Stimulated activated CD4-positive, alpha-beta T cell treated with anti-CD3 and anti-CD28 coated beads, TNF-alpha, amount 100 ng/mL, for 4 hours (primary cell): ENCODE data around the gene CFL2.
"Not testable (repeated sequence)": the region's sequence is repeated elsewhere in the genome, so short reads cannot be mapped to it uniquely, and the experiment has no call there.

Experiments used
- DNase-seq, 3 experiments: peaks; one replicate each; pipeline ENCODE4 v3.0.0-alpha.2; 2020; ENCODE audit warnings: low read depth in 3 of 3

CFL2 gene

DNA sequence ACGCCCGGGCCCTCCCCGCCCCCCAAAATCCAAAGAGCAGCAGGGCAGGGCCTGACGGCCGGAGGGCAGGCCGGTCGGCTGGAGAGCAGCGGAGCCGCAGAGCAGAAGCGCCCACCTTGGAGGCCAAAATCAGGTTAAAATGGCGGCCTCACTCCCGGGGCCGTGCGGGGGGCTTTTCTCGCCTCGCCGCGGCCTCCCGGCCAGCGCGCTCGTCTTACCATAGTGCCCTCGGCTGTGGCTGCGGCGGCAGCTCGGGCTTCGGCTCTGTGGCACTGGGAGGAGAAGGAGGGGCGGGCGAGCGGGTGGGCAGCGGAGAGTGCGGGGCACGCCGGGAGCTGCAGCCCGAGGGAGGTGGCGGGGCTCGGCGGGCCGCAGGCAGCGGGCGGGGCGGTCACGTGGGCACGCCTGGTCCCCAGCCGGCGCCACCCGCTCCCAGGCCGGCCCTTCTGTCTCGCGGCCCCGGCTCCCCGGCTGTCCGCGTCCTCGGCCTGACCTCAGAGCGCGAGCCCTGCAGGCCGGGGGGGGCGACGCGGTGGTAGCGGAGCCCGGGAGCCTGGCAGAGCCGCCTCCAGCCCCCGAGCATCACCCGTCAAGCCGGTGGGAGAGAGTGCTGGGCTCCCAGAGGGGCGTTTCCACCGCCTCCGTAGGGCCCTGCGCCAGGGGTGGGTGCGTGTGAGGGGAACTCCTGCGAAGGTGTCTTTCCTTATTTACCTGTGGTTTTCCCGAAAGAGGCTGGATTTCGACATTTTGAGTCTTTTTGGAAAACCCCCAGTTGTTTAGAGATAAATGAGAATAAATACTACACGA lies at the start of gene CFL2:
Gene CFL2, minus strand, starts transcription at position 274 of the 807 bp plus-strand sequence. Its CDS starts 53 bp downstream, at position 221.
- DNase-seq: peak; percentile 51 to 65 (median 59)

DNA sequence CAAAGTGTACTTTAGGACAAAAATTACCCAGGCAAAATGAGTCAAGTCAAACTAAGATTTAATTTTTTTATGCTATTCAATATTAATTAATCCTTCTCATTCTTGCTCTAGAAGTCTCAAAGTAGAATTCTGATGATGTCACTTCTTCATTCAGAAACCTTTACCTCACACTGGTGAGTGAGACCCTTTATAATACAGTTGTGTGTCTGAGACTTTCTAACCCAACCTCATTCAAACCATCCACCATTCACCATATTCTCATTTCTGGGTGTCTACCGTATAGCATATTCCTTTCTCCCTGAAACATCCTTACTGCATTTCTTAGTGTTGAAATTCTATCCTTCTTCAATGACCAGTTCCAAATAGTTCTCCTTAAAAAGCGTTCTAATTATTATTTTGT lies 40.8 kb upstream of the CFL2 start:
- no peak for DNase-seq

DNA sequence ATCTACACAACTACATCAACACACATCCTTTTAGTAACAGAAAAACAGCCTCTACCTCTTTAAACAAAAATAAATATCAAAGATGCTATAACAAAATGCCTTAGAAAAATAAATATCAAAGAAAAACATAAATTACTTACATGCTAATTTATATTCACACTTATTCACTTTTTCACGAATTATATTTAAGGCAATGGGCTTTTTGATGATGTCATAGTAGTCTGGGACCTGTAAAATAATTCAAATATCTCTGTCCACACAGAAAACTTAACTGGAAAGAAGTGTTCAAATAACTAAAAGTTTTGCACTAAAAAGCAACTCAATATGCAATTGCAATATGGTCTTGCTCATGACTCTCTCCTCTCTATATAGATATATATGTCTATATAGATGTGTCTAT lies 40.3 kb upstream of the CFL2 start:
- no peak for DNase-seq

DNA sequence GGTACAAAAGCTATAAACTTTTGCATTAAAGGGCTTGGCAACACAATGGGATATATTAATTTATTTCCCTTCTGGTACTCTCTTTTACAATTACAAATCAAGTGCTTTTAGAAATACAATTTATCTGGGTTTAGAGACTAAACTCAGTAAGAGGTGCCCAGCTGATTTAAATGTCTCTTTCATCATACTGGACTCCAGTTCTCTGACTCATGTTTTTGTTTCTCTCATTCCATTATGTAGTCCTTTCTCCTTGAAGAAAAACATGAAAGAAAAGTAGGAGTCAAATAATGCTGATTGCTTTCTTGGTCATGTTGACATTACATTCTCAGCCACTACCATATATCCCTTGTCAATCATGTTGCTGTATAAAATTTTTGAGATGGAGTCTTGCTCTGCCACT lies 36.3 kb upstream of the CFL2 start:
- no peak for DNase-seq

GRCh38 chr14:34750233-34750632 lies 35.8 kb upstream of the CFL2 start:
- no peak for DNase-seq

- no peak for DNase-seq
These were observed 35.0 kb upstream of the CFL2 start for GRCh38 chr14:34749408-34749807.

- no peak for DNase-seq
These were observed 28.1 kb upstream of the CFL2 start for GRCh38 chr14:34742270-34743115.

- no peak for DNase-seq
These were observed 27.4 kb upstream of the CFL2 start for GRCh38 chr14:34741840-34742239.

- not testable (repeated sequence) for DNase-seq
These were observed 25.7 kb upstream of the CFL2 start for GRCh38 chr14:34740139-34740538.

GRCh38 chr14:34737079-34737478 lies 22.7 kb upstream of the CFL2 start:
- not testable (repeated sequence) for DNase-seq

DNA sequence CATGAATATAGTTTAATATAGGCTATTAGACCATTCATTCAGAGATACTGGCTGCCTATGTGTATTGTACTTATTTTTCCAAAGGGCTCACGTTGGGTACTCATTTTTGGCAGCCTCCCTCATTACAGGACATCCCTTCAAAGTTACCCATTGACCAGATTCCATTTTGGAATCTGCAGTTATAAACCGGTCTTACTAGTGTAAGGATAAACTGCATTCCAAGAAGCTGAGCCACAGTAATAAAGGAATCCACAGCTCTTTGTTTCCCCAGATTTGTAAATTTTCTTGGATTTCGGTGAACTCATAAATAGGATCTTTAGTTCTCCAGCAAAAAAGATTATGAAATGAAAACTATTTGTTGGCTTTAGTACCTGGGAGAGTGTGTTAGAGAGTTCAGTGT lies 18.9 kb upstream of the CFL2 start:
- DNase-seq: no peak

GRCh38 chr14:34732802-34733201 lies 18.4 kb upstream of the CFL2 start:
- DNase-seq: no peak

GRCh38 chr14:34723867-34724266 lies 9.5 kb upstream of the CFL2 start:
- DNase-seq: no peak

DNA sequence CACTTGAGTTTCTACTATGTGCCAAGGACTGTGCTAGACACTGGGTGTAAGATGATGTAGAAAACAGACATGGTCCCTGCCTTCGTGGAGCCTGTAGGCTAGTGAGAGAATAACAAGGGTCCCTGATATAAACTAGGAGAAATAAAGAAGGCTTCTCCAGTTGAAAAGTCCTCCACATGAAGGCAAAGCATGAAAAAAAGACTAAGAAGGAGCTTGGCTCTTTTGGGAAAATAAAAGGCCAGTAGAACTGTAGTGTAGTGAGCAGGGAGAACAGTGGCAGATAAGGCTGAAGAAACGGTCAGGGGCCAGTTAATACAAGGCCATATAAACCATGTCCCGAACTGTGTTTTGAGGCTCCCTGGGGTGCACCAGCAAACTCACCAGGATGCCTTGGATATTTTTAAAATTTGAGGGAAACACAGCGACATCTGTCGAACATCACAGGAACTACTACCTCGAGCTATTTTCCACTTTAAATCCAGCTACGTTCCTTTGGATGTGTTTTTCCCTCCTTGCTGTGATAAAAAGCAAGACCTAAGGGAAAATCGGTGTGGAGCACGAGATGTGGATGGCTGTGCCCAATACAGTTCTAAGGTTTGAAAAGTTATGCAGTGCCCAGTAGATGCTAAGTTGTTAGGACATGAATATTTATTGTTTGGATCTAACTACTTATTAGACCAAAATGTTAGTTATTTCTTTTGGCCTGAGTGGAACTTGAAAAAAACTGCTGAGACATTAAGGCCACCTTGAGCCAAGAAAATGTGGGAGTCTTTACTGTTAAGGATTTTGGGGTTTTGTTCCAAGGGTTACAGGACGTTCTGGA lies 8.5 kb upstream of the CFL2 start:
- DNase-seq: peak in 2 of 3 experiments; percentile 2 to 14

DNA sequence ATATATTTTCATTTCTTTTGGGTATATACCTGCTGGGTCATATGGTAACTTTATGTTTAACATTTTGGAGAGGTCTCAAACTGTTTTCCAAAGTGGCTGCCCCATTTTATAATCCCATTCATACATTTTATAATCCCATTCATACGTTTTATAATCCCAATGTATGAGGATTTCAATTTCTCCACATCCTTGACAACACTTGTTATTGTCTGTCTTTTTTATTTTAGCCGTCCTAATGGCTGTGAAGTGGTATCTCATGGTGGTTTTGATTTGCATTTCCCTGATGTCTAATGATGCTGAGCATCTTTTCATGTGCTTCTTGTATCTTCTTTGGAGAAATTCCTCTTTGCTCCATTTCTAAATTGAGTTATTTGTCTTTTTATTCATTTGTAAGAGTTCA lies 6.7 kb upstream of the CFL2 start:
- DNase-seq: no peak

GRCh38 chr14:34718750-34719304 lies 4.4 kb upstream of the CFL2 start:
- DNase-seq: no peak

- no peak for DNase-seq
These were observed 902 bp upstream of the CFL2 start for GRCh38 chr14:34715127-34715863.

DNA sequence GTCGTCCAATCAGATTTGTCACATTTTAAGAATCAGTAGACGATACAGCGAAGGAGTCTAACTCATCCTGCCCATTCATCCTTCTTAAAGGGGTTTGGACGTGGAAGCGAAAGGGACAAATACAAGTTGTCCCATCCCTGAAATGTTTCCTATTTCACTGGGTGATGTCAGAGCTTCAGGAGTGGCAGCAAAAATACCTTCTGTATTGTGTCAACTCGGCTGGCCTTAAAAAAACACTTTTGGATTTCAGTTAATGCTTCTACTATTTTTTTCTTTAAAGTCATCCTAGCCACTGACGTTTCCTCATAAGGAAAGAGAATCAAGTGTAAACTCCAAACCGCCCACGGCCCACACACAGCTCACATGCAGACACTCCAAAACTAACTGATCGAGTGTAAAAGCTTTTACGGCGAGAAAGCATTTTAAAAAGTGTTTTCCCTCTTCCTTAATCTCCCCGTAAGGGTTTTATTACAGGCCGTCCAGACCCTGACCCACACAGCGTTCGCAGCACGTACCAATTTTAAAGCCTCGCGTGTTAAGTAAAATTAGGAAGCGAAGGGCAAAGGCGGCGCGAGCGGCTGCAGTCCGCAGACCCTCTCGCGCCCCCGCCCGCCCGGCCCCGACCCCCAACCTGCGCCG lies 593 bp downstream of the CFL2 start:
- DNase-seq: peak in 1 of 3 experiments; percentile 18

- no peak for DNase-seq
These were observed 1.2 kb downstream of the CFL2 start for GRCh38 chr14:34713122-34713680.
